ENCODE data around the gene REG3A. TPM values are rescaled to one million over a fixed set of nuclear protein-coding genes. Genes with fewer than 3 reads are reported as not detected.

The REG3A gene
- total RNA-seq, 1 donor from 2014 or later: not detected

DNA sequence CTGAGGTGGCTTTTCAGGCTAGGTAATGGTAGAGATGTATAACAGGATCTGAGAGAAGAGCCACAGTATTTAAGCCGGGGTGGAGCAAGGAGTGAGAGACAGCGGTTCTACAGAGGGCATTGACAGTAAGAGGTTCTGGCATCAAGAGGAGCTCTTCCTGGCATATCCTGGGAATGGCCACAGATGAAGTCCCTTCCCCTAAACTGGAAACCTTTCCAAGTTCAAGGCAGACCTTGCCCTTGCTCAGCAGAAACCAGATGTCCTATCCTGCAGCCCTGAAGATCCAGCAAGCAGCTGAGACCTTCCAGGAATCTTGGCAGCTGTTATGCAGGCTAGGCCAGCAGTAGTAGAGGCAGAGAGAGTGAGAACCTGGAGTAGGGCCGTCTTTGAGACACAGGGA lies 21.2 kb downstream of the REG3A start:
- no peaks in the 10 kb centered on the region for H3K36me3 Mint-ChIP-seq (ENCODE audit: unreplicated experiment)
- H3K27ac Mint-ChIP-seq (ENCODE audit: unreplicated experiment): no peak overlapping the region
- TF ChIP-seq, protein P1, sequence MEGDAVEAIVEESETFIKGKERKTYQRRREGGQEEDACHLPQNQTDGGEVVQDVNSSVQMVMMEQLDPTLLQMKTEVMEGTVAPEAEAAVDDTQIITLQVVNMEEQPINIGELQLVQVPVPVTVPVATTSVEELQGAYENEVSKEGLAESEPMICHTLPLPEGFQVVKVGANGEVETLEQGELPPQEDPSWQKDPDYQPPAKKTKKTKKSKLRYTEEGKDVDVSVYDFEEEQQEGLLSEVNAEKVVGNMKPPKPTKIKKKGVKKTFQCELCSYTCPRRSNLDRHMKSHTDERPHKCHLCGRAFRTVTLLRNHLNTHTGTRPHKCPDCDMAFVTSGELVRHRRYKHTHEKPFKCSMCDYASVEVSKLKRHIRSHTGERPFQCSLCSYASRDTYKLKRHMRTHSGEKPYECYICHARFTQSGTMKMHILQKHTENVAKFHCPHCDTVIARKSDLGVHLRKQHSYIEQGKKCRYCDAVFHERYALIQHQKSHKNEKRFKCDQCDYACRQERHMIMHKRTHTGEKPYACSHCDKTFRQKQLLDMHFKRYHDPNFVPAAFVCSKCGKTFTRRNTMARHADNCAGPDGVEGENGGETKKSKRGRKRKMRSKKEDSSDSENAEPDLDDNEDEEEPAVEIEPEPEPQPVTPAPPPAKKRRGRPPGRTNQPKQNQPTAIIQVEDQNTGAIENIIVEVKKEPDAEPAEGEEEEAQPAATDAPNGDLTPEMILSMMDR (IDR thresholded peaks at IDR 0.05): no peak
- H3K4me3 Mint-ChIP-seq (ENCODE audit: unreplicated experiment): no peak overlapping the region
- no peak for DNase-seq (ENCODE audit: extremely low spot score, unreplicated experiment)
- H3K9me3 Mint-ChIP-seq (ENCODE audit: unreplicated experiment): peaks cover 32% of the 10 kb centered on the region
- H3K27me3 Mint-ChIP-seq (ENCODE audit: unreplicated experiment): no peaks in the 10 kb centered on the region
- no peaks in the 10 kb centered on the region for H3K4me1 Mint-ChIP-seq (ENCODE audit: unreplicated experiment)

DNA sequence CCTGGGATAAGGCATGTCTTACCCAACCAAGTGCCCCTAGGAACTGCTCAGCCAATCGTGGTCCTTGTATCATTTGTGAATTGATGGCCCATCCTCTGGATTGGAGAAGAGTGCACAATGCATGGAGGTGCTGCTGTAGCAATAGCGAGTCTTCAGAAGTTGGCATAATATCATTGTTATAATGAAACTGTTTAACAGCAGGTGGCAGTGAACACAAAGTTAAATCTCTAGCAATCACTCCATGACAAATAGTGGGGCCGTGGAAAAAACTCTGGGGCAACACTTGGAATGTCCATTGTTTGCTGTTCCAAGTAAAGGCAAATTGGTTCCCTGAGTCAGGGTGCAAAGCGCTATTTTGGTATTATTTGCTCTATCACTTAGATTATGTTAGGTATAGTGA lies 27.9 kb downstream of the REG3A start:
- no peaks in the 10 kb centered on the region for H3K36me3 Mint-ChIP-seq (ENCODE audit: unreplicated experiment)
- no peak overlapping the region for H3K4me3 Mint-ChIP-seq (ENCODE audit: unreplicated experiment)
- TF ChIP-seq, protein P1 (IDR thresholded peaks at IDR 0.05): no peak
- DNase-seq (ENCODE audit: extremely low spot score, unreplicated experiment): no peak
- no peak overlapping the region for H3K27ac Mint-ChIP-seq (ENCODE audit: unreplicated experiment)
- peaks cover 28% of the 10 kb centered on the region for H3K9me3 Mint-ChIP-seq (ENCODE audit: unreplicated experiment)
- H3K4me1 Mint-ChIP-seq (ENCODE audit: unreplicated experiment): no peaks in the 10 kb centered on the region
- no peaks in the 10 kb centered on the region for H3K27me3 Mint-ChIP-seq (ENCODE audit: unreplicated experiment)

DNA sequence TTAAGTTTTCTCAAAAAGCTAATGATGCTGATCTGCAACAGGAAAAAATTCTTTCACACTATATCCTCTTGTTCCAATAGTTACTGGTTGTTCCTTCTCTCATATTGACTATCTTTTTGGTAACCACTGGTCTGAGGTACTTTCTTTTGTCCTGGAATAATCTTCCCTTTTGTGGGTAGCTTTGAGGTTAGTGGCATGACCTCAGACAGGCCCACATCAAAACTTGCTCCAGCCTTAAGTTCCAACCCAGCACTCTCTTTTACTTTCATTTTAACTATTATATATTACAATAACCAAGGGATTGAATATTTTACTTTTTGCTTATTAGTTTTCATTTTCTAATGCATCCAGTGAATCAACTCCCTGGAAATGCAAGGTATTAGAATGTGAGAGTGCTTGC lies 29.7 kb downstream of the REG3A start:
- H3K27me3 Mint-ChIP-seq (ENCODE audit: unreplicated experiment): no peaks in the 10 kb centered on the region
- no peak for DNase-seq (ENCODE audit: extremely low spot score, unreplicated experiment)
- peaks cover 16% of the 10 kb centered on the region for H3K9me3 Mint-ChIP-seq (ENCODE audit: unreplicated experiment)
- no peaks in the 10 kb centered on the region for H3K4me1 Mint-ChIP-seq (ENCODE audit: unreplicated experiment)
- H3K4me3 Mint-ChIP-seq (ENCODE audit: unreplicated experiment): no peak overlapping the region
- H3K36me3 Mint-ChIP-seq (ENCODE audit: unreplicated experiment): no peaks in the 10 kb centered on the region
- no peak overlapping the region for H3K27ac Mint-ChIP-seq (ENCODE audit: unreplicated experiment)
- TF ChIP-seq, protein P1 (IDR thresholded peaks at IDR 0.05): no peak

DNA sequence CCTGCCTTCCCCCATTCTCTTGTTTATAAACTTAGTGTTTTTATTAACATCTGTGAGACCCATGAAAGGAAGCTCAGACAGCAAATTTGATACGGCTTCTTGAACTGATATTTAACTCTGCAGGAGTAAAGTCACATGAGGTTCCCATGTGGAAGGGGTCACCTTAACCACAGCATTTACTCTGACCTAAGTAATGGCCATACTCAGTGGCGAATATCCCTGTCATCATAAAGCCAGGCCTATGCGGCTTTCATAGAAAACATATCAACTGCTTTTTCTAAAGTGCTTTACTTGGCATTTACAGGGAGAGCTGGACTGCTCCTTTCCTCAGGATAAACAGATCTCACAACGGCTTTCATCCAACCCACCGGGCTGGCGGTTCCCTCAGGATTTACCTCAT lies 30.3 kb downstream of the REG3A start:
- DNase-seq (ENCODE audit: extremely low spot score, unreplicated experiment): no peak
- Mint-ChIP-seq H3K9me3 (ENCODE audit: unreplicated experiment) (peaks cover 16% of the 10 kb centered on the region), H3K36me3 (ENCODE audit: unreplicated experiment) (no peaks in the 10 kb centered on the region), H3K27ac (ENCODE audit: unreplicated experiment) (no peak overlapping the region), H3K4me3 (ENCODE audit: unreplicated experiment) (no peak overlapping the region), H3K27me3 (ENCODE audit: unreplicated experiment) (no peaks in the 10 kb centered on the region), H3K4me1 (ENCODE audit: unreplicated experiment) (no peaks in the 10 kb centered on the region)
- TF ChIP-seq, protein P1 (IDR thresholded peaks at IDR 0.05): no peak

DNA sequence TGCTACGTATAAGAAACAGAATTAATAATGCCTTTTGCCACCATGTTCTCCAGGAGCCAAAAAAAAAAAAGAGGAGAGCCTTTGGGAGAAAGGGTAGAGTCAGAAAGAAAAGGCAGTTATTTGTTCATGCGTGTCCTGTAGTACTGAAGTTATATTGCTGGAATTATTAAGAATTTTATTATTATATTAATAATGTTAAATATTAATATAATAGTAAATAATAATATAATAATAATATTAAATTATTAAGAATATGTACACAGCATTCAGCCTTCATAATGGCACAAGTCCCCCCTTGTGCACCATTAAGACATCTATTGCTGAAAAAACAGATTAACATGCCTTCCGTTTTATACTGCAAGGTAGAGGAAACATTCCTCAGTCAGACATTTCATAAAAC lies 31.1 kb downstream of the REG3A start:
- H3K9me3 Mint-ChIP-seq (ENCODE audit: unreplicated experiment): peaks cover 14% of the 10 kb centered on the region
- H3K4me3 Mint-ChIP-seq (ENCODE audit: unreplicated experiment): no peak overlapping the region

More for the DNA sequence above, 31.1 kb downstream of the REG3A start:
- TF ChIP-seq, protein P1 (IDR thresholded peaks at IDR 0.05): no peak
- Mint-ChIP-seq H3K36me3 (ENCODE audit: unreplicated experiment) (no peaks in the 10 kb centered on the region), H3K27me3 (ENCODE audit: unreplicated experiment) (no peaks in the 10 kb centered on the region), H3K27ac (ENCODE audit: unreplicated experiment) (no peak overlapping the region), H3K4me1 (ENCODE audit: unreplicated experiment) (no peaks in the 10 kb centered on the region)
- no peak for DNase-seq (ENCODE audit: extremely low spot score, unreplicated experiment)

All from osteocyte (in vitro differentiated cells).